K562 (cell line): ENCODE data around the gene RAB13. TPM values are rescaled to one million over a fixed set of nuclear protein-coding genes. Genes with fewer than 3 reads are reported as not detected.

Source experiments
- CBX1 ChIP-seq: sonication (generic); IDR thresholded peaks from 2 replicates; pipeline ENCODE4 v1.6.1; 2016; ENCODE audit warnings: antibody characterized with exemption, low read depth, mild to moderate bottlenecking
- CCNT2 ChIP-seq: IDR thresholded peaks from 2 replicates; pipeline ENCODE4 v1.6.1; 2011; ENCODE audit warnings: borderline replicate concordance, low read depth, mild to moderate bottlenecking, moderate library complexity, mixed read lengths, low read length; ENCODE audit not compliant: insufficient read length; ENCODE audit errors: extremely low read depth
- CREM ChIP-seq: IDR thresholded peaks from 2 replicates; pipeline ENCODE4 v1.6.1; 2014; ENCODE audit warnings: antibody characterized with exemption, low read depth
- ETV1 ChIP-seq: fragments of 450-650 bp; conservative IDR thresholded peaks from 2 replicates; pipeline ENCODE4 v1.6.1; 2016; ENCODE audit warnings: missing genetic modification characterization, control low read depth, low read depth, missing compliant biosample characterization
- GMEB1 ChIP-seq: fragments of 250-450 bp; sonication (Bioruptor Pico); IDR thresholded peaks from 2 replicates; pipeline ENCODE4 v1.4.0; 2020; ENCODE audit warnings: mild to moderate bottlenecking
- POLR2G ChIP-seq: fragments of 200-400 bp; formaldehyde crosslinking; IDR thresholded peaks from 2 replicates; pipeline ENCODE4 v1.6.1; 2017; ENCODE audit warnings: low read depth, mild to moderate bottlenecking, antibody characterized with exemption, low read length, moderate library complexity
- POLR2H ChIP-seq: IDR thresholded peaks from 2 replicates; pipeline ENCODE4 v1.6.1; 2016; ENCODE audit warnings: missing genetic modification characterization, low read depth, mild to moderate bottlenecking, control low read depth, missing compliant biosample characterization, moderate library complexity
- RBM14 ChIP-seq: fragments of 200-400 bp; formaldehyde crosslinking; IDR thresholded peaks from 2 replicates; pipeline ENCODE4 v1.6.1; 2018; ENCODE audit warnings: low read depth, mild to moderate bottlenecking, low read length, moderate library complexity, borderline replicate concordance; ENCODE audit not compliant: insufficient read depth
- SNIP1 ChIP-seq: fragments of 450-650 bp; IDR thresholded peaks from 2 replicates; pipeline ENCODE4 v1.7.1; 2017; ENCODE audit warnings: low read depth, mild to moderate bottlenecking
- SOX6 ChIP-seq: fragments of 450-650 bp; IDR thresholded peaks from 2 replicates; pipeline ENCODE4 v1.6.1; 2014; ENCODE audit warnings: mild to moderate bottlenecking
- STAT5B ChIP-seq: fragments of 250-450 bp; sonication (Bioruptor Pico); IDR thresholded peaks from 2 replicates; pipeline ENCODE4 v1.8.0; 2021; ENCODE audit warnings: mild to moderate bottlenecking, inconsistent platforms
- TAF7 ChIP-seq: fragments of 450-650 bp; IDR thresholded peaks from 2 replicates; pipeline ENCODE4 v1.6.1; 2016; ENCODE audit warnings: missing genetic modification characterization, missing compliant biosample characterization
- TFAP4 ChIP-seq: sonication (generic); formaldehyde crosslinking; IDR thresholded peaks from 2 replicates; pipeline ENCODE4 v1.8.0; 2022; ENCODE audit warnings: missing genetic modification reagents, mild to moderate bottlenecking, moderate library complexity, borderline replicate concordance
- THRAP3 ChIP-seq: fragments of 450-650 bp; IDR thresholded peaks from 2 replicates; pipeline ENCODE4 v1.6.1; 2016; ENCODE audit warnings: mild to moderate bottlenecking, inconsistent platforms, borderline replicate concordance
- ZBTB12 ChIP-seq: fragments of 250-450 bp; sonication (Bioruptor Pico); IDR thresholded peaks from 2 replicates; pipeline ENCODE4 v1.4.0; 2020
- ZBTB7A ChIP-seq: IDR thresholded peaks from 2 replicates; pipeline ENCODE4 v1.6.1; 2011; ENCODE audit warnings: low read depth, mild to moderate bottlenecking, low read length, moderate library complexity, borderline replicate concordance; ENCODE audit not compliant: control insufficient read depth
- ZFX ChIP-seq: sonication (generic); formaldehyde crosslinking; IDR thresholded peaks from 2 replicates; pipeline ENCODE4 v1.8.0; 2022; ENCODE audit warnings: mild to moderate bottlenecking, missing genetic modification reagents, moderate library complexity
- polyA plus RNA-seq, 8 experiments: library from polyadenylated mRNA; depleted of rRNA in 4 of 8; stranded (reverse) in 5 of 8; unstranded in 3 of 8; fragments of >200 nt; fragmentation: Nextera tagmentation in 2 of 8; fragmentation: Illumina TruSeq in 1 of 8; extraction: Ambion mirVana in 2 of 8; extraction: Trizol in 1 of 8; gene quantifications; 2 replicates each; pipeline versions ENCODE4 v1.2.1 to v1.2.3, GENCODE V29; 2011 to 2014; ENCODE audit warnings: inconsistent platforms in 1 of 8, missing spikeins in 1 of 8
- total RNA-seq, 7 experiments: library from RNA; depleted of rRNA in 6 of 7; stranded (reverse); fragments of >200 nt in 6 of 7; fragmentation: Illumina TruSeq in 2 of 7; extraction: Trizol in 2 of 7; gene quantifications; 2 replicates each; pipeline versions ENCODE4 v1.2.1 to v1.2.3, GENCODE V29; 2011 to 2021; ENCODE audit warnings: low replicate concordance in 1 of 7
- TF ChIP-seq, protein P1 (sequence below): fragments of 450-650 bp; conservative IDR thresholded peaks from 2 replicates; pipeline ENCODE4 v1.6.1; 2016; ENCODE audit warnings: missing genetic modification characterization, low read depth, mild to moderate bottlenecking, missing compliant biosample characterization, moderate library complexity
- TF ChIP-seq, protein P2 (sequence below), 3 experiments: IDR thresholded peaks in 2 of 3; conservative IDR thresholded peaks in 1 of 3; 2 replicates each; pipeline ENCODE4 v1.5.1; 2011 to 2012; ENCODE audit warnings: low read length in 3 of 3, mild to moderate bottlenecking in 3 of 3, control low read depth in 2 of 3, improper control_type of control experiment in 1 of 3, inconsistent platforms in 1 of 3, low read depth in 1 of 3, mixed read lengths in 1 of 3, moderate library complexity in 1 of 3; ENCODE audit not compliant: insufficient read depth in 2 of 3

RAB13 gene
- total and polyA plus RNA-seq, 9 of the 15 experiments (the other 6 are each of a cell fraction or from before 2014, with no cell fraction given) = 22.3 to 100 (median 39.8) TPM

GRCh38 chr1:153977250-153978240 lies 8.6 kb downstream of the RAB13 start, which contains the start of gene JTB (continued):
- TF ChIP-seq ZBTB7A (peak; percentile 18; the same call in 1 of the 2 replicates), CBX1 (peak; percentile 63; the same call in 1 of the 2 replicates), STAT5B (CRISPR knock-in tag) (no peak), TAF7 (peak; percentile 47; the same call in 1 of the 2 replicates), TFAP4 (CRISPR knock-in tag) (peak; percentile 58), RBM14 (no peak), ZBTB12 (CRISPR knock-in tag) (0 out of 2 replicates have a peak, but pooled peaks have one; percentile 17), THRAP3 (no peak), SNIP1 (no peak), POLR2G (peak; percentile 98), GMEB1 (CRISPR knock-in tag) (peak; percentile 36; the same call in 1 of the 2 replicates), CREM (peak; percentile 89), SOX6 (no peak), POLR2H (tag) (peak; percentile 75; the same call in 1 of the 2 replicates), ETV1 (tag) (peak; percentile 30; the same call in 1 of the 2 replicates), ZFX (CRISPR knock-in tag) (peak; percentile 88), CCNT2 (peak; percentile 34)
- TF ChIP-seq, protein P1, sequence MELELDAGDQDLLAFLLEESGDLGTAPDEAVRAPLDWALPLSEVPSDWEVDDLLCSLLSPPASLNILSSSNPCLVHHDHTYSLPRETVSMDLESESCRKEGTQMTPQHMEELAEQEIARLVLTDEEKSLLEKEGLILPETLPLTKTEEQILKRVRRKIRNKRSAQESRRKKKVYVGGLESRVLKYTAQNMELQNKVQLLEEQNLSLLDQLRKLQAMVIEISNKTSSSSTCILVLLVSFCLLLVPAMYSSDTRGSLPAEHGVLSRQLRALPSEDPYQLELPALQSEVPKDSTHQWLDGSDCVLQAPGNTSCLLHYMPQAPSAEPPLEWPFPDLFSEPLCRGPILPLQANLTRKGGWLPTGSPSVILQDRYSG (tag) = no peak
- TF ChIP-seq, protein P2, sequence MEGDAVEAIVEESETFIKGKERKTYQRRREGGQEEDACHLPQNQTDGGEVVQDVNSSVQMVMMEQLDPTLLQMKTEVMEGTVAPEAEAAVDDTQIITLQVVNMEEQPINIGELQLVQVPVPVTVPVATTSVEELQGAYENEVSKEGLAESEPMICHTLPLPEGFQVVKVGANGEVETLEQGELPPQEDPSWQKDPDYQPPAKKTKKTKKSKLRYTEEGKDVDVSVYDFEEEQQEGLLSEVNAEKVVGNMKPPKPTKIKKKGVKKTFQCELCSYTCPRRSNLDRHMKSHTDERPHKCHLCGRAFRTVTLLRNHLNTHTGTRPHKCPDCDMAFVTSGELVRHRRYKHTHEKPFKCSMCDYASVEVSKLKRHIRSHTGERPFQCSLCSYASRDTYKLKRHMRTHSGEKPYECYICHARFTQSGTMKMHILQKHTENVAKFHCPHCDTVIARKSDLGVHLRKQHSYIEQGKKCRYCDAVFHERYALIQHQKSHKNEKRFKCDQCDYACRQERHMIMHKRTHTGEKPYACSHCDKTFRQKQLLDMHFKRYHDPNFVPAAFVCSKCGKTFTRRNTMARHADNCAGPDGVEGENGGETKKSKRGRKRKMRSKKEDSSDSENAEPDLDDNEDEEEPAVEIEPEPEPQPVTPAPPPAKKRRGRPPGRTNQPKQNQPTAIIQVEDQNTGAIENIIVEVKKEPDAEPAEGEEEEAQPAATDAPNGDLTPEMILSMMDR (IDR thresholded peaks at IDR 0.05 in 2 of 3, conservative IDR thresholded peaks at IDR 0.05 in 1 of 3; ENCODE audit: insufficient read depth in 2 of 3, low read depth in 1 of 3, low read length in 3 of 3) = 0 out of 6 replicates have a peak, but pooled peaks of 1 of the 3 experiments have one; percentile 4
